GM11168 (cell line): Measurements from ENCODE around the gene HAUS2.
"Not testable (repeated sequence)": the region's sequence is repeated elsewhere in the genome, so short reads cannot be mapped to it uniquely, and the experiment has no call there.

Experiments used
- in situ Hi-C: fragments of 300-500 bp; cut with MboI; formaldehyde crosslinking; loops from one replicate; pipeline ENCODE4 v1.12.0; 2022; ENCODE audit warnings: low sequenced_read_pairs; ENCODE audit not compliant: unreplicated experiment

HAUS2 gene

GRCh38 chr15:42575188-42576039 is 26.8 kb downstream of the HAUS2 start, which contains the start of gene STARD9:
Gene STARD9 (plus strand): TSS chr15:42575606. CDS start chr15:42575716, 110 bp downstream.
- in situ Hi-C loops = no loop called here

DNA sequence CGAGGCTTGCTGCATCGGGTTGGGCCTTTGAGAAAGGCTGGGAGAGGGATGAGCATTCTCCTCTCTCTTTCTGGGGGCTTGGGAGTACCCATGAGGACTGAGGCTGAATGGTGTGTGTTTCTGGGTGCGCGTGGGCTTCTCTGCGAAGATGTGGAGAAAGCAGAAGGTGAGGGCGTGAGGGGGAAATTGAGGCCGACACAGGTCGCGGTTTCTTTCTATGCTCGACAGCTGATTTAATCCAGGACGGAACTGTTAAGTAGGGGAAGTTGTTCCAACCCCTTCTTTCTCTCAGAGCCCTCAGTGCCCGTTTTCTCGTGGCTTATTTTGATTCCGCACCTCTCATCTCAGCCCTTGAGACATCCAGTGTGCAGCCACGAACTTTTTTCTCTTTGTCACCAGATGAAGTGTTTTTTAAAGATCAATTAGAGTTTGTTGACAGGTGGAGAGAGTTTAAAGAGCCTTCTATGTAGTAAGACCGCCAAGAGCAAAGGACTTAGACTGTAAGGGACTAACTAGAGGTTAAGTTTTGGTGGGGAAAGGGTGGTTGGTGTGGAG is 27.5 kb downstream of the HAUS2 start:
- in situ Hi-C loops = no loop called here

- in situ Hi-C loops = no loop called here
Measured at GRCh38 chr15:42576776-42577175, 28.1 kb downstream of the HAUS2 start.

- in situ Hi-C loops = no loop called here
Measured at GRCh38 chr15:42577514-42578031, 28.9 kb downstream of the HAUS2 start.

DNA sequence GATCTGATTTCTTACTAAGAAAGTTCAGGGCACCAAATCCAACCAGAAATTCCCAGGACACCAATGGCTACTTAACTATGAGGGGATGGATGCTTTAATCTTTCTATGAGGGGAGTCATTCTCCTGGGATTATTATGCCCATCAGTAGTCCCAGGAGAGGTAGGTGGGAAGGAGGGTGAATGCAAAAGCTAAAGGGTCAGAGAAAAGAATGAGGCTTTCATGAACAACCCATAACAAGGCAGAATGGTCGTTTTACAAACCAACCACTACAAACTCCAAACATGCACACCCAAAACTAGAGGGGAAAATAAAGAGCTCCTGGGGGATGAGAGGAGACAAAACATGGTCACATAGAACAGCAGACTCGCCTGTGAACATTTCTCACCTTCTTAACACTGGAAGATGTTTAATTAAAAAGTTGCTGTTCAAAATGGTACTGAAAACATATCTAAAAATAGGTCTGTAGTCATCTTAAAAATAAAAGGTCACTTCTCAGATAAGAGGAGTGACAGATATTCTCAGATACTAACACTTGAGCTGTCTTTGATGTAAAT is 30.4 kb downstream of the HAUS2 start:
- in situ Hi-C loops = no loop called here

- in situ Hi-C loops = no loop called here
Measured at GRCh38 chr15:42581272-42581730, 32.7 kb downstream of the HAUS2 start.

DNA sequence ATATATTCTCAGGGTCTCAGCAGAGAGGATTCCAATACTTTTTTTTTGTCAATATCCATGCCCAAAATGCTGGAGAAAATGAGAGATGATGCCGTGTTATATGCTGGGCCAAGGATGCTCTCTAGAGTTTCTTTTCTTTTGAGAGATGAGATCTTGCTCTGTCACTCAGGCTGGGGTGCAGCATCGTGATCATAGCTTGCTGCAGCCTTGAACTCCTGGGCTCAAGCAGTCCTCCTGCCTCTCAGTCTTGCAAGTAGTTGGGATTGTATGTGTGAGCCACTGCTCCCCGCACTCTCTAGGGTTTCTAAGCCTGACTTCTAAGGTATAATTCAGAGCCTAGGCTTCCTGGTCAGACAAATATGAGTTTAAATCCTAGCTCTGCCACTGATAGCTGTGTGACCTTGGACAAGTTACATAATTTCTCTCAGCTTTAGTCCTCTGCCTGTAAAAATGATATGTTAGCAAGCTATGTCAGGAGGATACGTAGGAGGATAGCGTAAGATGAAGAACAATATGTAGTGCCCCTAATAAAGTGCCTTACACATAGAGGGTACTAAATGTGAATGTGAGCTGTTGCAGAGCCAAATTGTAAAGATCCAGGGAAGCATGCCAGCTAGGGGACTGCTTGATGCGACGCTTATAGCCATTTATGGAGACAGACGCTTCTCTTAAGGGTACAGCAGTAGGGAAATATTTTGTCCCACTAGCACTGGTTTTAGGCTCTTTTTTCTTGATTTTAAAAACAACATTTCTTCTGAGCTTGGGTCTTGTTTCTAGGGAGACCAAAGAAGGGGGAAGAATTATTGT is 34.1 kb downstream of the HAUS2 start:
- in situ Hi-C loops = no loop called here

DNA sequence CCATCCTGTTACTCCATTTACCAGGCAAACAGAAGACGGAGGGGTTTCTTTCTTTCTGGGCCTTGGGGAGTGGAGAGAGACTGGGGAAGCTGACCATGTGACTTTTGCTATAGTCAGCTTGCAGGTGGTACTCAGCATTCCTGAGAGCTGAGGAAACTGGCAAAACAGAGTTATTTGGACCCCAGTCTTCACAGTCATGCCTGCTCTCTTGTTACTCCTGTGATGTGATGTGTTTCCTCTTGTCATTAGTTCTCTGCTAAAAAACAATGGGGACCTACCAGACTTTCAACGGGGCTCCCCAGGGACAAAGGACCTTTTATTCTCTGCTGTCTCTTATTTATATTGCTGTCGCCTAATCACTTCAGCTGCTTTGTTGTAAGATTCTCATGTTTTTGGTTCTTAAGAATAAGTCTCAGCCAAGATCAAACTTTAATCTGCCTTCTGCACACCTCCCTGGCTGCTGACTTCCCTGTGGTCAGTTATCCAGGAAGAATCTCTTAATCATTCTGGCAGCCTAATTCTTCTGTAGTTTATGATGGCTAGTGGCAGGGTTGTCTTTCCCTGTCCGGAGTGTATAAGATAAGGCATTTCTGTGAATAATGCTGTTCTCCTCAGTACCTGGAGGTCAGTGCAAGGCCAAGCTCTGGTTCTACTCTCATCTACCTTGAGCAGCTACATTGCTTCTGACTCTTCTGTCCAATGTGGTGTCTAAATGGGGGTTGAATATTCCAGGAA is 35.6 kb downstream of the HAUS2 start:
- in situ Hi-C loops = no loop called here

DNA sequence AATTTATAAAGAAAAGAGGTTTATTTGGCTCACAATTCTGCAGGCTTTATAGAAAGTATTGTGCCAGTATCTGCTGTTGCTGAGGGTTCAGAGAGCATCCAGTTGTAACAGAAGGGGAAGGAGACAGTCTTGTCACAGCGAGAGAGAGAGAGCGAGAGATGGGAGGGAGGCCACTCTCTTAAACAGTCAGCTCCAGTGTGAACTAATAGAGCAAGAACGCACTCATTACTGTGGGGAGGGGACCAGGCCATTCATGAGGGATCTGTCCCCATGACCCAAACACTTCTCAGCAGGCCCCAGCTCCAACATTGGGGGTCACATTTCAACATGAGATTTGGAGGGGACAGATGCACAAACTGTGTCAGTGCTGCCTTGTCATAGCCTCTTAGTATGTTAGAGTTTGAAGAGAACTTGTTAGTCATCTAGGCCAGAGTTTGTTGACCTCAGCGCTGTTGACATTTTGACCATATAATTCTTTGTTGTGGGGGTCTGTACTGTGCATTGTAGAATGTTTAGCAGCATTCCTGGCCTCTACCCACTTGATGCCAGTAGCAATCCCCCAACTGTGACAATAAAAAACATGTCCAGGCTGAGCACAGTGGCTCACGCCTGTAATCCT is 42.1 kb downstream of the HAUS2 start:
- in situ Hi-C loops = loop anchor here (10.0 kb wide), 1 partner anchor 54 kb away; no protein-coding TSS in a partner anchor

DNA sequence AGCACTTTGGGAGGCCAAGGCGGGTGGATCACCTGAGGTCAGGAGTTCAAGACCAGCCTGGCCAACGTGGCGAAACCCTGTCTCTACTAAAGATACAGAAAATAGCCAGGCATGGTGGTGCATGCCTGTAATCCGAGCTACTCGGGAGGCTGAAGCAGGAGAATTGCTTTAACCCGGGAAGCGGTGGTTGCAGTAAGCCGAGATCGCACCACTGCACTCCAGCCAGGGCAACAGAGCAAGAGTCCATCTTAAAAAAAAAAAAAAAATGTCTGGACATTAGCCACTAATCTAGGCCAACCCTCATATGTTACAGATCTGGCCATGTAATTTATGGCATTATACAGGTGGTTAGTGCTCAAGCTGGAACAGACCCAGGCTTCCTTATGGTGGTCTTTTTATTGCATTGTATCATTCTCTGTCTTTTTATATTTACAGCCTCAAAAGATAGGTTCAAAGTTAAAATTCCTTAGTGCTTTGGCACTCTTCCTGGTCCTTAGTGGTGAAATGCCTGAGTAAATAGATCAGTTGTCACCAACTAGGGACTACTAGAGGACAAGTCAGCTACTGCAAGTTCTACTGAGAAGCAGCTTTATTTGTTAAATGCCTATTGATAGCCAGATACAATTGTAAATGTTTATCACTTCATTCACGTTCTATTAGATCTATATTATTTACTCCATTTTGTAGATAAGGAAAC is 42.7 kb downstream of the HAUS2 start:
- in situ Hi-C loops = loop anchor here (10.0 kb wide), 1 partner anchor 53 kb away; no protein-coding TSS in a partner anchor

- in situ Hi-C loops = loop anchor here (10.0 kb wide), 1 partner anchor 52 kb away; no protein-coding TSS in a partner anchor
Measured at GRCh38 chr15:42592716-42593115, 44.1 kb downstream of the HAUS2 start.

GRCh38 chr15:42593143-42593542 is 44.5 kb downstream of the HAUS2 start:
- in situ Hi-C loops = loop anchor here (10.0 kb wide), 1 partner anchor 52 kb away; no protein-coding TSS in a partner anchor

DNA sequence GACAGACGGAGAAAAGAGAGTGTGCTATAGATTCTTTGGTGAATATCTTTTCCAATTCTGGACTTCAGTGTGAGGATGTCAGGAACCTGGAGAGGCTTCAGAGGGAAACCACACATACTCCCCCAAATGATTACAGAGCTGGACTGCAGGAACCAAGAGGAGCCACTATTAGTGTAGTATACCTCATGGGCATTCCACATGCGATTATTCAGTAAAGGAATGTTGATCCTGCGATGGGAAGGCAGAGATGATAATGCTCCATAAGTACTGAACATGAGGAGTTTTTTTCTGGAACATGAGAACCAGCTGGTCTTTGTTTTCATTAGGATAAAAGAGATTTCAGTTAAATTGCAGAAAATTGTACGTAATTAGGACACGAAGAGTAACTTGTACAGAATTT is 45.5 kb downstream of the HAUS2 start:
- in situ Hi-C loops = loop anchor here (10.0 kb wide), 1 partner anchor 51 kb away; no protein-coding TSS in a partner anchor

- in situ Hi-C loops = loop anchor here (10.0 kb wide), 1 partner anchor 49 kb away; no protein-coding TSS in a partner anchor
Measured at GRCh38 chr15:42595626-42596240, 47.1 kb downstream of the HAUS2 start.

DNA sequence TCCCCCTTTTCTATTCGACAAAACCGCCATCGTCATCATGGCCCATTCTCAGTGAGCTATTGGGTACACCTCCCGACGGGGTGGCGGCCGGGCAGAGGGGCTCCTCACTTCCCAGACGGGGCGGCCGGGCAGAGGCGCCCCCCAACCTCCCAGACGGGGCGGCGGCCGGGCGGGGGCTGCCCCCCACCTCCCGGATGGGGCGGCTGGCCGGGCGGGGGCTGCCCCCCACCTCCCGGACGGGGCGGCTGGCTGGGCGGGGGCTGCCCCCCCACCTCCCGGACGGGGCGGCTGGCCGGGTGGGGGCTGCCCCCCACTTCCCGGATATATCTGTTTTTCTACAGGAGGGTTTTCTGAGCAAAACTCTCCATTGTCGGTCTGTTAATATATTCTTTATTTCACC is 52.7 kb downstream of the HAUS2 start:
- in situ Hi-C loops = not testable (repeated sequence)

GRCh38 chr15:42602501-42602900 is 53.9 kb downstream of the HAUS2 start:
- in situ Hi-C loops = no loop called here

- in situ Hi-C loops = no loop called here
Measured at GRCh38 chr15:42603978-42604377, 55.3 kb downstream of the HAUS2 start.
